Glomerular endothelial cell (primary cell): ENCODE measurements around the gene PAEP. TPM values are rescaled to one million over a fixed set of nuclear protein-coding genes. Genes with fewer than 3 reads are reported as not detected.
"Not testable (repeated sequence)": the region's sequence is repeated elsewhere in the genome, so short reads cannot be mapped to it uniquely, and the experiment has no call there.

ENCODE experiments used
- DNase-seq: peaks from one replicate; pipeline ENCODE4 v3.0.0-alpha.2; 2011; ENCODE audit warnings: low read depth, low spot score; ENCODE audit errors: extremely low read depth
- total RNA-seq: library from RNA; depleted of rRNA; stranded (reverse); fragments of >200 nt; gene quantifications from 2 replicates; pipeline ENCODE4 v1.2.3, GENCODE V29; 2015

The PAEP gene
- total RNA-seq, 1 donor from 2014 or later, result not detected

DNA sequence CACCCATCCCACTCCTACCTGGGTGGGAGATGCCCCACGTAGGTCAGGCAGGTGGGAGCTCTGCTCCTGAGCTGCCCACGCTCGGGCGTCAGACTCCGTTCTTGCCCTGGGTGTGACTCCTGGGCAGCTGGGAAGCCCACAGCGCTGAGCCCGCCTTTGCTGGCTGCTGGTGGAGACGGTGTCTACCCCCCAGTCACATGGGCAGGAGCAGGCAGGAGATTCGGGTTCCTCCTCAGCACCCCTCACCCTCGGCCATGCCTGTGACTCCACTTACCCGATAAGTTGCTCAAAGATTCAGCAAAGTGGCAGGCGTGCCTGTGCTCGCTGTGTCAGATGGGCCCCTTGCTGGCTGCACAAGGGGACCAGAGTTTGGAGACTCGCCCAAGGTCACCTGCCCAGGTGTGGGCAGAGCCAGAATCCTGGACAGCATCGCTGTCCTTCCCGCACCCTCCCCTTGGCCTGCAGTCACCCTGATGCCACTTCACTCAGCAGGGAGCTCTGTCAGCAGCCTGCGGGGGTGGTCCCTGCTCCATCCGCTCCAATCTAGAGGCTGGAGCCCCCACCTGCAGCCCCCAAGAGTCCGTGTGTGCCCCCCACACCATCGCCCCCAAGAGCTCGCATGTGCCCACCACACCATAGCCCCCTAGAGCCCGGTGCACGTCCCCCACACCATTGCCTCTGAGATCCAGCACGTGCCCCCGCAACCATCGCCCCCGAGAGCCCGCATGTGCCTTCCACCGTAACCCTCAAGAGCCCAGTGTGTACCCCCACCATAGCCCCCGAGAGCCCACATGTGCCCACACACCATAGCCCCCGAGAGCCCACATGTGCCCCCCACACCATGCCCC lies 36.1 kb upstream of the PAEP start:
- no peak for DNase-seq

DNA sequence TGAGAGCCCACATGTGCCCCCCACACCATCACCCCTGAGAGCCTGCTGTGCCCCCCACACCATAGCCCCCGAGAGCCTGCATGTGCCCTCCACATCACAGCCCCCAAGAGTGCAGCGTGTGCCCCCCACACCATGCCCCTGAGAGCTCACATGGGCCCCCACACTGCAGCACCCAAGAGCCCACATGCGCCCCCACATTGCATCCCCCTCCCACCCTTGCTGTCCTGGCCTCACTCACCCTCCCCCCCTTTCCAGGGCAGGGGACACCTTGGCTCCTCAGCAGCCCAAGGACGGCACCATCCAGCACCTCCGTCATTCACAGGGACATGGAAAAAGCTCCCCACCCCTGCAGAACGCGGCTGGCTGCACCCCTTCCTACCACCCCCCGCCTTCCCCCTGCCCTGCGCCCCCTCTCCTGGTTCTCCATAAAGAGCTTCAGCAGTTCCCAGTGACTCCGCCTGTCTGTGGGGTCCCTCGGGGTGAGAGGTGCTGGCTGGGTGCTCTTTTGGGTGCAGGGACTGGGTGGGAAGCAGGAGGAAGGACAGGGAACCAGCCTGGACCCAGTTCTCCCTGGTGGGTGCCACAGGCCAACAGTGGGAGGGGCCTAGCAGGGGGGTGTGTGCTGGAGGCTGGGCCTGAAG lies 35.3 kb upstream of the PAEP start:
- DNase-seq, result no peak

DNA sequence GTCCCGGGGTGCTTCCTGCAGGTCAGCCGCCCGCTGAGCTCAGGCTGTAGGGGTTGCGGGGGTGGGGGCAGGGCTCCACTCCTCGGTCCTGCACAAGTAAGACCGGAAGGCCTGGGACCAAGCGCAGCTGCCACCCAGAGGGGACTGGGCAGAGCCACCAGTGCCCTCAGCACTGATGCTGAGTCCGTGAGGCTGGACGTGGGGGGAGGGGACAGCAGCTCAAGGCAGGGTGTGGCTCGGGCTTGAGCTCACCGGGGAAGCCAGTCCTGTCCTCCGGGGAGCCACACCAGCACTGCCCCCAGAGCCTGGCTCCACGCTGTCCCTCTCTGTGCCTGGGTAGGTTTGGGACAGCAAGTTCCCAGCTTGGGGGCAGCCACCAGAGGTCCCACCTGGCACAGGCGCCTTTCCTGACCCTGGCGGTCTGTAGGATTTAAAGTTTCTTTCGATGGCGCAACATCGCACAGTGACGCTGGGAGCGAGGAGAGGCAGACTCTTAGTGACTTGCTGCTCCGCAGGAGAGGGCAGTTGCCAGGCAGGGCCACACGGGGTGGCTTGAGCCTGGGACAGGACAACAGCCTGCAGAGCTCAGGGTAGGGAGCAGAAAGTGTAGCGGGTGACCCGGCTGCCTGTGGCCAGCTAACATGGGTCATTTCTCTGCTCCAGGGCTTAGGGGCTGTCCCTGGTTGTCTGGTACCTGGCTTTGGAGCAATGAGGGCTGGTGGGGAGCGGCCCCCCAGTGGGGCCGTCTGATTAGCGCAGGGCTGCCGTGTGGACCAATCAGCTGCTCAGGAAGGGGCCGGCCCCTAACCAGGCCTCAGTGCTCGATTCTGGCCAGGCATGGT lies 34.6 kb upstream of the PAEP start:
- DNase-seq, result no peak

DNA sequence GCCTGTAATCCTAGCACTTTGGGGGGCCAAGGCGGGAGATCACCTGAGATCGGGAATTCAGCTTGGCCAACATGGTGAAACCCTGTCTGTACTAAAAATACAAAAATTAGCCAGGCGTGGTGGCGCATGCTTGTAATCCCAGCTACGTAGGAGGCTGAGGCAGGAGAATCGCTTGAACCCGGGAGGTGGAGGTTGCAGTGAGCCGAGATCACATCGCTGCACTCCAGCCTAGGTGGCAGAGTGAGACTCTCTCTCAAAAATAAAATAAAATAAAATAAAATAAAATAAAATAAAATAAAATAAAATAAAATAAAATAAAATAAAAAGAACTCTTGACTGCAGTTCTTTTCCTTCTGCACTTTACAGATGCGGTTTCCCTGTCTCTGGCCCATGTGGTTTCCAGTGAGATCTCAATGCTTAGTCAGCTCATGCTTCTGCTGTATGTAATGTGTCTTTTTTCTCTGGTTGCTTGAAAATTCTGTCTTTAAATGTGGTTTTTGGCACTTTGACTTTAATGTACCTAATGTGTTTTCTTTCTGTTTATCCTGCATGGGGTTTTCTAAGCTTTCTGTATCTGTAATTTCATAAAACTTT lies 32.6 kb upstream of the PAEP start:
- DNase-seq, result not testable (repeated sequence)

DNA sequence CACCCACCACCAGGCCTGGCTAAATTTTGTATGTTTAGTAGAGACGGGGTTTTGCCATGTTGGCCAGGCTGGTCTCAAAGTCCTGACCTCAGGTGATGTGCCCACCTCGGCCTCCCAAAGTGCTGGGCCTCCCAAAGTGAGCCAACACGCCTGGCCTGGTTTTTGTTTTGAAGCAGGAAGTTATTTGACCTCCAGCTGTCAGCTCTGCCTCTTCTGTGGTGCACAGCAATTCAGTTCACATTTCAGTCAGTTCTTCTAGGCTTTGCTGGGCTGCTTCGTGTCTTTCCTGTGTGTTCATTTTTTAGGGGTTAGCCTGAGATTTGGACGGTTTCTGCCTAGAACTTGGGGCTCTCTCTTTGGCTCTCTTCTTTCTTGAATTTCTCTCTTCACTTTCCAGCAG lies 31.4 kb upstream of the PAEP start:
- DNase-seq, result no peak

DNA sequence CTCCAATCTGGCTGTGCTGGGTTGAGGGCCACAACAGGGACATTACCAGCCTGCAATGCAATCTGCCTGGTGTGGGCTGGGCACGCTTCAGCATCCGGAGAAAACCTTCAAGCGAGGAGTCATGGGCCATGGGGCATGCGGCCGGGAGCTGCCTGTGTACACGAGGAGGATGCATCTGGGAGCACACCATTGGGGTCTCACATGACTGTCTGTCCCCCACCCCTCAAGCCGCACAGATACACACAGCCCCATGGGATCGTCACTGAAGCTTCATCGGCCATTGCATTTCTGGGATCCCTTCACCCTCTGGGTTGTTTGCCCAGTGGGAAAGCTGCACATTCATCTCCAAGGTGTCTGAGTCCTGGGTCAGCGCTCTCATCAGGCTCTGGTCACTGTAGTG lies 30.5 kb upstream of the PAEP start:
- DNase-seq, result no peak

DNA sequence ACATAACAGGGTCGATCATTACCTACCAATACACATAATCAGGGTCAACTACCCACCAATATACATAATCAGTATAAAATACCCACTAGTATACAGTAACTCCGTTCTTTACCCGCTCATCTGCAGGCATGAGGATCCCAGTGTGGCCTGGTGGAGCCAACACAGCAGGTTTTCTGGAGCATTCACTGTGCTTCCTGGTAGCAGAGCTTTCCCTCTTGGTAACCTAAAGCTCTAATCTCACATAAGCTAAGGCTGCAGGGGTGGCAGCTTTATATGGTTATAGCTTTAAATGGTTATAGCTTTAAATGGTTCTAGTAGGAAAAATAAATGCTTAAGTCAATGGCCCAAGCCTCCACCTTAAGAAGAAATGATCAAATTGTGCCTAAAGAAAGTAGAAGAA lies 28.4 kb upstream of the PAEP start:
- no peak for DNase-seq

DNA sequence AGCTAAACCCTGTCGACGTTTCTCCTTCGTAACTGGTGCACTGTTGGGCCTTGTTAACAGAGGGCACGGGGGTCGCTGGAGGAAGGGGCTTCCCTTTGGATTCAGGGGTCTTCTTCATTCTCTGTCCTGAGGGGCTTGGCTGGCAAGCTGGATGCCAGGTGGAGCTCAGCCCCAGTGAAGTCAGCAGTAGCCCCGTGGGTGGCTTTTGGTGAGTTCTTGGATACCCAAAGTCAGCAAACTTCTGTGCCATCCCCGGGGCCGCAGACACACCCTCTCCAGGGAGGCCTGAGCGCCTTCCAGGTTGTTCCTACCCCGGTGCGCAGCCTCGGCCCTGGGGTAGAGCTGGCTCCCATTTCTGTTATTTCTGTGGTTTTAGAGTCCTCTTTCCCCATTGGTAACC lies 27.9 kb upstream of the PAEP start:
- DNase-seq, result no peak

DNA sequence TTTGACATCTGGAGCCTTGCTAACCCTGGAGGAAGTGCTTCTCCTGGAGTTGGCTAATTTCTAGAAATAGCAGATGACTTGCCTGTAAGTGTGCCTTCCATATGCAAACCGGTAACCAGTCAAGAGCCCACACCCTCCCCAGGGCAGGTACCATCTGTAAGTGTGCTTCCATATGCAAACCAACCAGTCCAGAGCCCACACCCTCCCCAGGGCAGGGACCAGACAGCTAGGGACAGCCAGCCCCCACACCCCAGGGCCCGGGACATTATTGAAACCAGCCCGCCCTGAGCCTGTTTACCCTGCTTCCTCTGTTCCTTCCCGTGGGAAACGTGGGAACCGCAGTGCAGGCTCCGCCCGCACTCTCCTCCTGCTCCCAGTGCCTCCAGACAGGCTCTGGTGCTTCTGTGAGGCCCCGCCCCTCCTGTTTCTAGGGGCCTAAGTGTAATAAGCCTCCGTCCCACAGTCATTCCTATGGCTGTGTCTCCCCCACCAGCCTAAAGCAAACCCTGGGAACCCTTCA lies 27.3 kb upstream of the PAEP start:
- DNase-seq, result not testable (repeated sequence)

DNA sequence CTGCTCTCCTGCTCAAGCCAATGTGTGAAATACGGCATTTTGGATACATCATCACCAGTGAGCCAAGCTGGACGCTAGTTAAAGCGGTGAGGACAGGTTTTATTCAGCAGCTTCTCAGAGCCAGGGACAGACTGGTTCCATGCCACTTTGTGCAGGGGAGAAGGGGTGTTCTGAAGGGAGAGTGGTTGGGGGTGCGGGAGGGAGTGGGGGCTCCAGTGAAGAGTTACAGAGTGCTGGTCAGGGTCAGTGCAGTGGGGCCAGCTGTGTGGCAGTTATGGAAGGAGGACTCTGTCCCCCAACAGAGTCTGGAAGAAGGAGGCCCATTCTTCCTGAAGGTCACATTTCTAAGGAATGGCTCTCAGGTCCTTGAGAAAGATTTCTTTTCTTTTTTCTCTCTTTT lies 26.7 kb upstream of the PAEP start:
- DNase-seq, result not testable (repeated sequence)

DNA sequence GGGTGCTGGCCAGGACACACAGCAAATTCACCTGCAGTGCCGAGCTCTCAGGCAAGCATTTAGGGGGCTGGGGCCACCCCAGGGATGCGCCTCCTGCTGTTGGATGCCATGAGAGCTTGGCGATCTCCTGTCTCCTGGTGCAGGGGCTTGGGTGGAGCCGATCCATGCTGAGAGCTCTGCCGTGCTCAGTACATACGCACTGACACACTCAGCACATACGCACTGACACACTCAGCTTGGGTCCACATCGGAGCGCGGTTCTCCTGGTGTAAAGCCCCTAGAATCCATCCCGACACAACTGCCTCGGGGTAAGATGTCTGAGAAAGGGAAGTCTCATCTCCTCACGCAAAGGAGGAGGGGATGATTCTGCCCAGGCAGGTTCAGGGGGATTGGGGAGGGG lies 25.9 kb upstream of the PAEP start:
- DNase-seq, result not testable (repeated sequence)

DNA sequence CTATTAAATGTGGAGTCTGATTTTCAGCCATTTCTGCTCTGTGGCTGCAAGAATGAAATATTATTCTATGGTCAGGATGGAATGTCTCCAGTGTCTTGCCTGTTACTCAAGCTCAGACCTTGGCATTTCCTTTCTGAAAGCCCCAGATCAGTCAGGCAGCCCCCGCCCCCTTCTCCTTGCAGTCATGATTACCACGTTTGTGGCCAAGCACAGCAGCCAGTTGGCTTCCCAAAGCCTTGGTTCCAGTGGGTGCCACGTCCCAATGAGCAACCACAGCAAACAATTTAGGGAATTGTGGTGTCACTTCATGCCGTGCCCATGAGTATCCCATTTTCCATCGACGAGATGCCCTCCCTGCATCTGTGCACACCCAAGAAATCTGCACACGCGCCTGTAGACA lies 25.3 kb upstream of the PAEP start:
- DNase-seq, result no peak

DNA sequence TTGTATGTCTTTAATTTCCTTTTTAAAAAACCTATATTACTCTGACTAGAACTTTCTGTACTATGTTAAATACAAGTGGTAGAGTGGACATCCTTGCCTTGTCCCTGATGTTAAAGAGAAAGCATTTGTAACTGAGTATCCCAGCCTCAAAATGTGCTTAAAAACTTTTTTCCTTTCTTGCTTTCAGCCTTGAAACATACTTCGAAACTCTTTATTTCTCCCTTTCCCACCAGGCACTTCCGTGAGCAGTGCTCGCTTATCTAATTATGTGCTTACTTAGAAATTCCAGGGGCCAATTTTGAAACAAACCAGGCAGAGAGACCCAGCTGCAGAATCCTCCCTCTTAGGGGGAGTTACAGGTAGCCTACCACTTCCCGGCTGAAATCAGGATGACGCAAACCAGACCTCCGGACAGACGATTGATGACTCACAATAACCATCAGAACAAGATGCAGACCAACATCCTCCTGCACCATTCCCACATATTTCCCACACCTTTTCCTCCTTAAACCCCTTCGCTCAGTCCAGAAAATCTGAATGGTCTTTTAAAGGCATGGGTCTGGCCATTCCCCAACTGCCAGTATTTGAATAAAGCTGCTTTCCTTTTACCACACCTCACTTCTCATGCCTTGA lies 18.2 kb upstream of the PAEP start:
- not testable (repeated sequence) for DNase-seq

DNA sequence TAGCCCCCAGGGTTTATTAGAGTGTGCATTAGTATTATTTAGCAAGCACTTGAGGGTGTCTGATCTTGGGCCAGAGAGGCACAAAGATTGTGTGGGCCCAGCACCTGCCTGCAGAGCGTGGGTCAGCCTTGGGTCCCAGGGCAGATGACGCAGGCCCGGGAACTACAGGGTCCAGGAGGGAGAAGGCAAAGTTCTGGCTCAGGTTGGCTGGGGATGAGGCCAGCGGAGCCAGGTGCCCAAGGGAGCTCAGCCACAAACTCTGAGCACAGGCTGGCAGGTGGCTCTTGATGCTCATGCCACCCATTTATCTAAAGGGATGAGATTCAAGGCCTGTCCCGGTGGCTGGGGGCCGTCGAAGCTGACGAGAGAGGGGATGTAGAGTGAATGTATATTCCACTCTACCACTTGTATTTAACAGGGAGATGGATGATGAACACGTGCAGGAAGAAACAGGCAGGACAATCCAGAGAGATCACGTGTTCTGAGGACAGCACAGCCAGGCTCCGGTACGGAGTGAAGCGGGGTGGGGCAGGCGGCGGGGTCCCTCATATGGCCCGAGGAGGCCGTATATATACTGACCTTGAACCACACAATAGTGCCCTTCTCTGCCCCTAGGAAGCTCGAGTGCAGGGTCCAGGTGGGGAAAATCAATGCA lies 16.4 kb upstream of the PAEP start:
- DNase-seq, result no peak

DNA sequence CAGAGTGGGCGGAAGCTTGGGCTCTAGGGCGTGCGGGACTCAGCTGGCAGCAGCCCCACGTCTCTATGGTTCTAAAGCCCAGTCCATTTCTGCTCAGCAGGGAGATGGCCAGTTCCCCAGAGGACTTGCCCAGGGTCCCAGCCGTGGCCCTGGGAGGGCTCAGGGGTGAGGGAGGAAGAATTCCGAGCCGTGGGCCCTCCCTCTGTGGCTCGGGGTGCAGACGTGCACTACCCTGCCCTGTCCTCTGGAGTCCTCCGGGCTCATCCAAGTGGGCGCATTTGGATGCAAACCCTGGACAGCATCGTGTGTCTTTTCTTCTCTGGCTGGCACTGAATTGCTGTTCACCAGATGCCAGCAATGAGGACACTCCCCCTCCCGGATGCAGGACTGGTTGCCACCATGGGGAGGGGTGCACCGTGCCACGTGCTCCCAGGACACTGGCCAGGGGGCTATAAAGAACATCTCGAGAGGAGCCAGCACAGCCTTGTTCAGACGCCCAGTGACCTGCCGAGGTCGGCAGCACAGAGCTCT lies 15.8 kb upstream of the PAEP start, which contains the start of gene OBP2A:
OBP2A (plus strand) TSS at position 481 of the 531 bp plus-strand sequence. CDS start 55 bp downstream, outside the sequence.
- DNase-seq, result not testable (repeated sequence)

DNA sequence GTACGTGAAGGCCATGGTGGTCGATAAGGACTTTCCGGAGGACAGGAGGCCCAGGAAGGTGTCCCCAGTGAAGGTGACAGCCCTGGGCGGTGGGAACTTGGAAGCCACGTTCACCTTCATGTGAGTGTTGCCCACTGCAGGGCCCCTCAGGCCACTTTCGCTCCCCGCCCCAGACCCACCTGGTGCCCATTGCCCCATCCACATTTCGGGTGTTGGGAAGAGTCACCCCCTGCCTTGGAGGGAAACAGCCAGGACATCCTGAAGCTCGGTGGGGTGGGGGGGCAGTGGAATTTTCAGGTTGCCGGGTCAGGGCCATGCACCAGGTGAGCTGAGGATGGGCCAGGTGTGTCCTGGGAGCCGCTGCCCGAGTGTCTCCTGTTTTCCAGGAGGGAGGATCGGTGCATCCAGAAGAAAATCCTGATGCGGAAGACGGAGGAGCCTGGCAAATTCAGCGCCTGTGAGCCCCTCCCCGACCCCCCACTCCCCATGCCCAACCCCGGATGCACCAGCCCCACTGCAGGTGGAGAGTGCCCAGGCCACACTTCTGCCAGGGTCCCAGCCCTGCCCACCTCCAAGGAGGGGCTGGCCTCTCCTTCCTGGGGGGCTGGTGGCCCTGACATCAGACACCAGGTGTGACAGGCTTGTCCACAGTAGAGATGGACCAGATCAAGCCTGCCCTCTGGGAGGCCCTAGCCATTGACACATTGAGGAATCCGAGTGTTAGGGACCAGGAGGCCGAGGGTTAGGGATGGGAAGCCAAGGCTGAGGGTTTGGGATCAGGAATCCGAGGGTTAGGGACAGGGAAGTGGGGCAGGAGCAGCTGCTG lies 14.6 kb upstream of the PAEP start:
- not testable (repeated sequence) for DNase-seq

DNA sequence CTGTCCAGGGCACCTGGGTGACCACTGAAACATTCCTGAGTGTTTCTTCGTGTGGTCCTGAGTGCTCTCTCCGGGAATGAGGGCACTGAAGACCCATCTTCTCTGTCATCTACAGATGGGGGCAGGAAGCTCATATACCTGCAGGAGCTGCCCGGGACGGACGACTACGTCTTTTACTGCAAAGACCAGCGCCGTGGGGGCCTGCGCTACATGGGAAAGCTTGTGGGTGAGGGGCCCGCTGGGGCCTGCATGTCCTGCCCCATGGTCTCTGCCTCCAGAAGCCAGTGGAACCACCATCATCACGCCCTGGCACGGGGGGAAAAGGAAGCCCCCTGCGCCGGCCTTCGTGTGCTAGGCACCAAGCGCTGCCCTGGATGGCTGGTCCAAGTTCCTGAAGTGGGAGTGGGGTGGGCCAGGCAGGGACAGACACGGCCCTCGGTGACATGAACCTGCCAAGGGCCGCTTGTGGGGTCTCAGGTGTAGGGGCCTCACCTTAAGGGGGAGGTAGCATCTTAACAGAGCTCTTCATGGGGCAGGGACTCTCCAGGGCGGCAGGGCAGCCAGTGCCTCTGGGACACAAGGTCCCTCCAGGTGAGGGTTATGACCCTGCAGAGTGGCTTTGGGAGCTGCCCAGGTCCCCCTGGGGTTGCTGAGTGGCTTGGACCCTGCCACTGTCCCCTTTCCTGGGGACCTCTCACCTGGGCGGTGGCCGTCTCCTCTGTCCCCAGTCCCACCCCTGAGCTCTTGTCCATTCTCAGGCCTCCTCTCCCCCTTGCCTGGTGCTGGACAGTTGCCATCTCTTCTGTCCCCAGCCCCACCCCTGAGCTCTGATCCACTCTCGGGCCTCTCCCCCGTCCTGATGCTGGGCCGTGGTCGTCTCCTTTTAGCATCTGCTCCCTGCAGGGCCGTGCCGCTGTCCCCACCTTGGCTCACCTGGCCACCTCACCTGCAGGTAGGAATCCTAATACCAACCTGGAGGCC lies 13.5 kb upstream of the PAEP start:
- DNase-seq, result no peak
